Measurements from ENCODE around the gene PHAX. TPM values are rescaled to one million over a fixed set of nuclear protein-coding genes. Genes with fewer than 3 reads are reported as not detected.
"Not testable (repeated sequence)": the region's sequence is repeated elsewhere in the genome, so short reads cannot be mapped to it uniquely, and the experiment has no call there.

Gene PHAX, protein sequence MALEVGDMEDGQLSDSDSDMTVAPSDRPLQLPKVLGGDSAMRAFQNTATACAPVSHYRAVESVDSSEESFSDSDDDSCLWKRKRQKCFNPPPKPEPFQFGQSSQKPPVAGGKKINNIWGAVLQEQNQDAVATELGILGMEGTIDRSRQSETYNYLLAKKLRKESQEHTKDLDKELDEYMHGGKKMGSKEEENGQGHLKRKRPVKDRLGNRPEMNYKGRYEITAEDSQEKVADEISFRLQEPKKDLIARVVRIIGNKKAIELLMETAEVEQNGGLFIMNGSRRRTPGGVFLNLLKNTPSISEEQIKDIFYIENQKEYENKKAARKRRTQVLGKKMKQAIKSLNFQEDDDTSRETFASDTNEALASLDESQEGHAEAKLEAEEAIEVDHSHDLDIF
- 50.2 and 51.7 TPM in 2 replicates for total RNA-seq

DNA sequence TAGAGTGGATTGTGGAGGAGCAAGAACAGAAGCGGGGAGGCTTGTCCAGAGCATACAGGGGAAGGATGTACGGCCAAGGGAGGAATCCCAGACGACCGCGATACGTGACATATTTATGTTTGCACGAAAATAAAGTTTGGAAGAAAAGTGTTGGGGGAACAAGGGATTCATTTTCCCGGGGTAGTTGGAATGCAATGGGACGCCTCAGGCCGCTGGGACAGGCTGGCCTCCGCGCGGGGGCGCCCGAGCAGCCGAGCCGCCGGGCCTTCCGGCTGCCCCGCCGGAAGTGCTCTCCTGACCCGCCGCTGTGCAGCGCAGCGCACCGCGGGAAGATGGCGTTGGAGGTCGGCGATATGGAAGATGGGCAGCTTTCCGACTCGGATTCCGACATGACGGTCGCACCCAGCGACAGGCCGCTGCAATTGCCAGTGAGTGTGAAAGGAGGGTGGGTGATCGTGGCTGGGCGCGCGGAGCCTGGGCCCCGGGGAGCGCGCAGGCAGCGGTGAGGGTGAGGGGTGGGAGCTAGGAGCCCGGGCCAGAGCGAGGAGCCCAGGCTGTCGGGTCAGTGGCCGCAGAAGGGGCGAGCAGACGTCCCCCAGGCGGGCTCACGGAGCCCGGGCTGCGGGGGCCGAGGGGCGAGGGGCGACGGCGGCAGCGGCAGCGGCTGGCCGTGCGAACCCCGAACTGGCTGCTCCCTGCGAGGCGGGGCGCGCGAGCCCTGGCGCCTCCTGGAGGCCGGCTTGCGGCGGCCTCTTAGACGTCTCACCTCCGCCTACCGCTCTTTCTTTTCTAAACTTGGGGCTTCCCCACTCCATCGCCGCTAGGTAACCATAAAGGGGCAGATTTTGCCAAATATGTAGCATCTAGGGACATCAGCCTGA, at the start of gene PHAX:
Gene PHAX, plus strand, starts transcription at position 317 of the 881 bp plus-strand sequence. Its CDS starts 16 bp downstream, at position 333.
- Mint-ChIP-seq H3K27me3 (peaks cover 11% of the 10 kb centered on the region), H3K4me1 (peaks cover 24% of the 10 kb centered on the region), H3K27ac (peak within 1 kb of the TSS; percentile 98), H3K36me3 (ENCODE audit: low read depth) (peaks cover 22% of the 10 kb centered on the region), H3K9me3 (no peaks in the 10 kb centered on the region), H3K4me3 (peak within 1 kb of the TSS; percentile 96)
- intact Hi-C loops (cut with micrococcal nuclease), result loop anchor here (1.0 to 5.0 kb wide), 8 partner anchors 152 to 1481 kb away; partner anchors contain the start of genes MARCHF3, PRRC1 and SLC12A2
- DNase-seq, result peak; percentile 94

DNA sequence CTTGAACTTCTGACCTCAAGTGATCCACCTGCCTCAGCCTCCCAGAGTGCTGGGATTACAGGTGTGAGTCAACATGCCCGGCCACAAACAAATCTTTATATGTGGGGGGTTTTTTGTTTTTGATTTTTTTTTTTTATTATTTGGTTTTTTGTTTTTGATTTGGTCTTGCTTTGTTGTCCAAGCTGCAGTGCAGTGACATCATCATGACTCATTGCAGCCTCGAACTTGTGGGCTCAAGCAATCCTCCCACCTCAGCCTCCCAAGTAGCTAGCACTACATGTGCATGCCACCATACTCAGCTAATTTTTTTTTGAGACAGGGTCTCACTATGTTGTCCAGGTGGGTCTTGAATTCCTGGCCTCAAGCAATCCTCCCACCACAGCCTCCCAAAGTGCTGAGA, 48.1 kb upstream of the PHAX start:
- Mint-ChIP-seq H3K4me3 (no peak overlapping the region), H3K27me3 (no peaks in the 10 kb centered on the region), H3K27ac (no peak overlapping the region), H3K4me1 (no peaks in the 10 kb centered on the region), H3K9me3 (no peaks in the 10 kb centered on the region), H3K36me3 (ENCODE audit: low read depth) (no peaks in the 10 kb centered on the region)
- intact Hi-C loops (cut with micrococcal nuclease), result no loop called here
- no peak for DNase-seq

DNA sequence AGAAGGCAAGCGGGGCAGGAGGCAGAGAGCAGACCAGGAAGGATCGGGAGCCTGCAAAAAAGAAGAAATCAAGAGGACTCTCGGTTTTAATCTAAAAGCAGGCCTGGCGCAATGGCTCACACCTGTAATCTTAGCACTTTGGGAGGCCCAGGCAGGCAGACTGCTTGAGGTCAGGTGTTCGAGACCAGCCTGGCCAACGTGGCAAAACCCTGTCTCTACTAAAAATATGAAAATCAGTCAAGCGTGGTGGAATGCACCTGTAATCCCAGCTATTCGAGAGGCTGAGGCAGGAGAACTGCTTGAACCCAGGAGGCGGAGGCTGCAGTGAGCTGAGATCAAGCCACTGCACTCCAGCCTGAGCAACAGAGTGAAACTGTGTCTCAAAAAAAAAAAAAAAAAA, 45.6 kb upstream of the PHAX start:
- H3K27me3 Mint-ChIP-seq; H3K4me1 Mint-ChIP-seq; H3K9me3 Mint-ChIP-seq; DNase-seq; H3K36me3 Mint-ChIP-seq (ENCODE audit: low read depth); H3K27ac Mint-ChIP-seq; H3K4me3 Mint-ChIP-seq; intact Hi-C loops (cut with micrococcal nuclease): not testable (repeated sequence)

DNA sequence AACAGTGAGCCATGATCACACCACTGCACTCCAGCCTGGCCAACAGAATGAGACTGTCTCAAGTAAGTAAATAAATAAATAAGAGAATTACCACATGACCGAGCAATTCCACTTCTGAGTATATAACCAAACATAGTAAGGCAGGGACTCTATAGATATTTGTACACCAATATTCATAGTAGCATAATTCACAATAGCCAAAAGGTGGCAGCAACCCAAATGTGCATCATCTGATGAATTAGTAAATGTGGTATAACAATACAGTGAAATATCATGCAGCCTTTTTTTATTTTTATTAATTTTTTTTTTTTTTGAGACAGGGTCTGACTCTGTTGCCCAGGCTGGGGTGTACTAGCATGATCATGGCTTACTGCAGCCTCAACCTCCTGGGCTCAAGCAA, 38.8 kb upstream of the PHAX start:
- no peaks in the 10 kb centered on the region for H3K9me3 Mint-ChIP-seq
- no peaks in the 10 kb centered on the region for H3K4me1 Mint-ChIP-seq
- H3K4me3 Mint-ChIP-seq, result no peak overlapping the region
- DNase-seq, result no peak
- no peak overlapping the region for H3K27ac Mint-ChIP-seq
- intact Hi-C loops (cut with micrococcal nuclease), result no loop called here
- H3K36me3 Mint-ChIP-seq (ENCODE audit: low read depth), result no peaks in the 10 kb centered on the region
- no peaks in the 10 kb centered on the region for H3K27me3 Mint-ChIP-seq

DNA sequence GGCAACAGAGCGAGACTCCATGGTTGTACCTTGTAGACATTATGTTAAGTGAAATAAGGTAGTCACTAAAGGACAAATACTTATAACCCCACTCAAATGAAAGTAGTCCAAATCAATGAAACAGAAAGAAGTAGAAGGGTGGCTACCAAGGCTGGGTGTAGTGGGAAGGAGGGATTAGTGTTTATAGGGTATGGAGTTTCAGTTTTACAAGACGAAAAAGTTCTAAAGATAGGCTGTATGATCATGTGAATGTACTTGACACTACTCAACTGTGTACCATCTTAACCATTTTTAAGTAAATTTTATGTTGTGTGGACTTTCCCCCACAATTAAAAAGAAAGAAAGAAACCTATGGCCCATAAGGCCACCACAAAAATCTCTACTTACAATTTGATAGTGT, 37.9 kb upstream of the PHAX start:
- H3K4me3 Mint-ChIP-seq, result no peak overlapping the region
- H3K9me3 Mint-ChIP-seq, result no peaks in the 10 kb centered on the region
- H3K27me3 Mint-ChIP-seq, result no peaks in the 10 kb centered on the region
- no peaks in the 10 kb centered on the region for H3K36me3 Mint-ChIP-seq (ENCODE audit: low read depth)
- H3K27ac Mint-ChIP-seq, result no peak overlapping the region
- intact Hi-C loops (cut with micrococcal nuclease), result no loop called here
- DNase-seq, result no peak
- H3K4me1 Mint-ChIP-seq, result no peaks in the 10 kb centered on the region

DNA sequence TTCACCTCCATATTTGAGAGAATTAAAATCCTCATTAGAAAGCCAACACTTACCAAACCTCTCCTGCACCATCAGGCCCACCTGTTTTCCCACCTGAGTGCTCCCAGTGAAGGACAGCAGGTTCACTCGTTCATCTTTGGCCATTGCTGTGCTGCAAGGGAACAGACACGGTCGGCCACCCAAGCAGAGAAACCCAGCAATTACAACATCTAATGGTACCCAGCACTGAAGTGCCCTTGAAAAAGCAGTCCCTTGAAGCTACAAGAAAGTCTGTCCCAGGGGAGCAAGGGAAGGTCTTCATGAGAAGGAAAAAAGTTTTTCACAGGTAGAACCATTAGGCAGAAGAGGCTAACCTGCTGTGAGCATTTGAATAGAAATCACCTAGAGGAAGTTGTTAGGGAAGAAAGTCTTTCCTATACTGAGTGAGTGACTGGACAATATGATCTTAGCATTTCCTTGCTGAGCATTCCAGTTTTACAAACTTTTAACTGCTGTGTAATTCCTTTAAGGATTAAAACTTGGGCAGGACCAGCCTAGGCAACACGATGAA, 32.5 kb upstream of the PHAX start:
- Mint-ChIP-seq H3K4me3 (no peak overlapping the region), H3K36me3 (ENCODE audit: low read depth) (no peaks in the 10 kb centered on the region), H3K27ac (no peak overlapping the region), H3K27me3 (peaks cover 2% of the 10 kb centered on the region), H3K9me3 (no peaks in the 10 kb centered on the region), H3K4me1 (no peaks in the 10 kb centered on the region)
- DNase-seq, result no peak
- intact Hi-C loops (cut with micrococcal nuclease), result no loop called here

DNA sequence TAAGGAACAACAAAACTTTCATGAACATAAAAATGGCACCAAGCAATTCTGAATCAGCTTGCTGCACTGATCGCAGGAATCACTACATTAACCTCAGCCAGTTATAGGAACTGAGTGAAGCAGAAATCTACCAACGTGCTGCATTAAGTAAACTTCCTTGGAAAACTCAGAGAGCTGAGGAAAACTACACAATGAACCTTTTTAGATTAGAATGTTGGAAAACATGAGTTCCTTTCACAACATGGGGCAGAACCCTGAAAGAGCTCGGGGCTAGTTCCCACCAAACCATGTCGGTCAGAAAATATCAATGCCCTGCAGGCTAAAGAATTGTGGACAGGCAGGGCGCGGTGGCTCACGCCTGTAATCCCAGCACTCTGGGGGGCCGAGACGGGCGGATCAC, 25.1 kb upstream of the PHAX start:
- Mint-ChIP-seq H3K4me1 (no peaks in the 10 kb centered on the region), H3K4me3 (no peak overlapping the region)
- no peak for DNase-seq

DNA sequence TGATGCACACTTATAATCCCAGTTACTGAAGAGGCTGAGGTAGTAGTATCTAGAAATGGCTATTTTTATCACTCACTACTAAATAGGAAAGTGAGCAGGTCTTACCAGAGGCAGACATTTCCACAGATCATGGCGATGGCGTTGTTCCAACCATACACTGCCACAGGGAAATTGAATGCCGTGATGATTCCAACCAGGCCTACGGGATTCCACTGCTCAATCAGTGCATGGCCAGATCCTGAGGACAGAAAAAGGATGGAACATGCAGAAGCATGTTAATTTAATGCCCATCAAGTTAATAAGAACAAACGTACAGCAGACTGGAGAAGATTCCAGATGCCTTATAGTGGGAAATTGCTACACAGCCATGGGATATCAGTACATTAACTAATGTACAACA, 23.8 kb upstream of the PHAX start:
- intact Hi-C loops (cut with micrococcal nuclease), result no loop called here
- H3K9me3 Mint-ChIP-seq, result no peaks in the 10 kb centered on the region
- no peak overlapping the region for H3K4me3 Mint-ChIP-seq
- H3K27ac Mint-ChIP-seq, result no peak overlapping the region
- H3K36me3 Mint-ChIP-seq (ENCODE audit: low read depth), result no peaks in the 10 kb centered on the region
- no peak for DNase-seq
- no peaks in the 10 kb centered on the region for H3K27me3 Mint-ChIP-seq
- H3K4me1 Mint-ChIP-seq, result no peaks in the 10 kb centered on the region

More for the DNA sequence above, 25.1 kb upstream of the PHAX start:
- Mint-ChIP-seq H3K9me3 (no peaks in the 10 kb centered on the region), H3K27ac (no peak overlapping the region), H3K27me3 (peaks cover 2% of the 10 kb centered on the region), H3K36me3 (ENCODE audit: low read depth) (no peaks in the 10 kb centered on the region)
- intact Hi-C loops (cut with micrococcal nuclease), result no loop called here

DNA sequence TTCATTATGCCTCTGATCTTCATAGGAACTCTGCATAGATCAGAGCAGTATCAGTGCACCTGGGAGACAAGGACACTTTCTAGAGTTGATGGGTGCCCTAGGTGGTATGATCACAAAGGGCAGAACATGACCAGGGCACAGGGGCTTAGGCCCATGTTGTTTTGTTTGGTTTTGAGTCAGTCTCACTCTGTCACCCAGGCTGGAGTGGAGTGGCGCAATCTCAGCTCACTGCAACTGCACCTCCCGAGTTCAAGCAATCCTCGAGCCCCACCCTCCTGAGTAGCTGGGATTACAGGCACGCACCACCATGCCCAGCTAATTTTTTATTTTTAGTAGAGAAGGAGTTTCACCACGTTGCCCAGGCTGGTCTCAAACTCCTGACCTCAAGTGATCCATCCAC, 23.3 kb upstream of the PHAX start:
- Mint-ChIP-seq H3K4me1 (no peaks in the 10 kb centered on the region), H3K9me3 (no peaks in the 10 kb centered on the region), H3K27me3 (no peaks in the 10 kb centered on the region), H3K27ac (no peak overlapping the region), H3K36me3 (ENCODE audit: low read depth) (no peaks in the 10 kb centered on the region), H3K4me3 (no peak overlapping the region)
- intact Hi-C loops (cut with micrococcal nuclease), result no loop called here
- DNase-seq, result no peak

DNA sequence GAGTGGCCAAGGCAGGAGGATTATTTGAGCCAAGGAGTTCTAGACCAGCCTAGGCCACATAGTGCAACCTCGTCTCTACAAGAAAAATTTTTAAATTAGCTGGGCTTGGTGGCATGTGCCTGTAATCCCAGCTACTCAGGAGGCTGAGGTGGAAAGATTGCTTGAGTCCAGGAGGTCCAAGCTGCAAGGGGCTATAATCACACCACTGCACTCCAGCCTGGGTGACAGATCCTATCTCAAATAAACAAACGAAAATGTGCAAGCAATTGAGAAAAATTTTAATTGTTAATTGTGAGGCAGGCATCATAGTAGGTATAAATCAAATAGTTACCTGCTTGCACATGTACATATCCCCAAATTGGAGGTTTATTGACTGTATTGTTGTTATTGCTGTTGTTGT, 21.0 kb upstream of the PHAX start:
- DNase-seq, result no peak
- no peaks in the 10 kb centered on the region for H3K4me1 Mint-ChIP-seq
- H3K27ac Mint-ChIP-seq, result no peak overlapping the region
- intact Hi-C loops (cut with micrococcal nuclease), result no loop called here
- no peaks in the 10 kb centered on the region for H3K36me3 Mint-ChIP-seq (ENCODE audit: low read depth)
- H3K27me3 Mint-ChIP-seq, result no peaks in the 10 kb centered on the region
- H3K4me3 Mint-ChIP-seq, result no peak overlapping the region
- H3K9me3 Mint-ChIP-seq, result no peaks in the 10 kb centered on the region

DNA sequence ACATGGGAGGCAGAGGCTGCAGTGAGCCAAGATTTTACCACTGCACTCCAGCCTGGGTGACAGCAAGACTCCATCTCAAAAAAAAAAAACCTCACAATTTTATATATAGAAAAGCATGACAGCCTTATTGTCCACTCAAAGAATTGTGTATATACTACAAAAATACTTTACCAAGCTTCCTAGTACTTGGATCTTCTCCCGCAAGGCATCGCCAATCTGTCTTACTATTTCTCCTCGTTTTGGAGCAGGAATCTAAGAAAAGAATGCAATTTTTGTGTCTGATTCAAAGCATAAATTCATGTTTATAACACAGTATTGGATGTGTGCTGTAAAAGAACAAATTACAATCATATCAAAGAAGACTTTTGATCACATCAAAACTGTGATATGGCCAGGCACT, 17.0 kb upstream of the PHAX start:
- H3K36me3 Mint-ChIP-seq (ENCODE audit: low read depth), result no peaks in the 10 kb centered on the region
- H3K4me3 Mint-ChIP-seq, result no peak overlapping the region
- no peaks in the 10 kb centered on the region for H3K4me1 Mint-ChIP-seq
- DNase-seq, result no peak
- no peaks in the 10 kb centered on the region for H3K27me3 Mint-ChIP-seq
- no peaks in the 10 kb centered on the region for H3K9me3 Mint-ChIP-seq
- no peak overlapping the region for H3K27ac Mint-ChIP-seq
- intact Hi-C loops (cut with micrococcal nuclease), result no loop called here

DNA sequence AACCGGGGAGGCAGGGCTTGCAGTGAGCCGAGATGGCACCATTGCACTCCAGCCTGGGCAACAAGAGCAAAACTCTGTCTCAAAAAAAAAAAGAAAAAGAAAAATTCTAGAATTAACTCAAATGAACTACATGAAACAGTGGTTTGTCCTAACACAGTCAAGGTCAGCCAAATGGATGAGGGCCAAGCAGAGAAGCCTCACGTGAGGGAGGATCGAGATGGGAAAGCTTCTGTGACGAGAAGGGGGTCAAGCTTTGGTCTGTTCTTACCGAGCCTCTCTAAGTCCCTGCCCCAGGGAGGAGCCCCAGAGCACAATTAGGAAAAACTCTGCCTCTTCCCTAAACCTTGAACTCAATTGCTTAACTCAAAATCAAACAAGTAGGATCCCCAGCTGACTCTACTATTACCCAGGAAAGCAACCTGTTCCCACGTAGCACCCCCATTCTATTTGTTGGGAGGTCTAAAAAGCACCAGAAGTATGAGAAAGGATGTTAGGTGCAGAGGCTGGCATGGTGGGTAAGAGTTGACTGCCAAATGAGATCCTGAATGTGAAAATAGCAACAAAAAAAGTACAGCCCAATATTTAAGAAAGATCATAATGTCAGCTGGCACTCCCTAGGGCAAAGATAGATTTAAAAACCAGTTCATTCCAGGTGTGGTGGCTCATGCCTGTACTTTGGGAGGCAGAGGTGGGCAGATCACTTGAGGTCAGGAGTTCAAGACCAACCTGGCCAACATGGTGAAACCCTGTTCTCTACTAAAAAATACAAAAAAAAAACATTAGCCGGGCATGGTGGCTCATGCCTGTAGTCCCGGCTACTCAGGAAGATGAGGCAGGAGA, 13.0 kb upstream of the PHAX start:
- DNase-seq, result no peak
- Mint-ChIP-seq H3K27me3 (peaks cover 2% of the 10 kb centered on the region), H3K4me1 (no peaks in the 10 kb centered on the region), H3K36me3 (ENCODE audit: low read depth) (no peaks in the 10 kb centered on the region), H3K27ac (no peak overlapping the region), H3K4me3 (no peak overlapping the region), H3K9me3 (no peaks in the 10 kb centered on the region)
- intact Hi-C loops (cut with micrococcal nuclease), result no loop called here

DNA sequence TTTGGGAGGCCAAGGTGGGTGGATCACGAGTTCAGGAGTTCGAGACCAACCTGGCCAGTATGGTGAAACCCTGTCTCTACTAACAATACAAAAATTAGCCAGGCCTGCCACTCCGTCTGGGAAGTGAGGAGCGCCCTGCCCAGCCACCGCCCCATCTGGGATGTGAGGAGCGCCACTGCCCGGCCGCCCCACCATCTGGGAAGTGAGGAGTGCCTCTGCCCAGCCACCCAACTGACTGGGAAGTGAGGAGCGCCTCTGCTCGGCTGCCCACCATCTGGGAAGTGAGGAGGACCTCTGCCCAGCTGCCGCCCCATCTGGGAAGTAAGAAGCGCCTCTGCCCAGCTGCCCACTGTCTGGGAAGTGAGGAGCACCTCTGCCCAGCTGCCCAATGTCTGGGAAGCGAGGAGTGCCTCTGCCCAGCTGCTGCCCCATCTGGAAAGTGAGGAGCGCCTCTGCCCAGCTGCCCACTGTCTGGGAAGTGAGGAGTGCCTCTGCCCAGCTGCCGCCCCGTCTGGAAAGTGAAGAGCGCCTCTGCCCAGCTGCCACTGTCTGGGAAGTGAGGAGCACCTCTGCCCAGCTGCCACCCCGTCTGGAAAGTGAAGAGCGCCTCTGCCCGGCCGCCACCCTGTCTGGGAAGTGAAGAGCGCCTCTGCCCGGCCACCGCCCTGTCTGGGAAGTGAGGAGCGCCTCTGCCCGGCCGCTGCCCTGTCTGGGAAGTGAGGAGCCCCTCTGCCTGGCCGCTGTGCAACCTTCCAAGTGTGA, 11.0 kb upstream of the PHAX start:
- Mint-ChIP-seq H3K4me1 (peaks cover 7% of the 10 kb centered on the region), H3K4me3 (no peak overlapping the region)

More for the DNA sequence above, 11.0 kb upstream of the PHAX start:
- peaks cover 17% of the 10 kb centered on the region for H3K27me3 Mint-ChIP-seq
- no peaks in the 10 kb centered on the region for H3K36me3 Mint-ChIP-seq (ENCODE audit: low read depth)
- intact Hi-C loops (cut with micrococcal nuclease), result no loop called here
- no peak overlapping the region for H3K27ac Mint-ChIP-seq
- no peaks in the 10 kb centered on the region for H3K9me3 Mint-ChIP-seq
- DNase-seq, result no peak

All from activated CD4-positive, alpha-beta T cell treated with anti-CD3 and anti-CD28 coated beads, Interleukin-2, amount 10 ng/mL, durations not matched to agents 24 days and 14 days (primary cell).